Measurements from ENCODE around the gene CASS4.
A peak's percentile ranks its signal among the peaks of the same experiment; 100 is the strongest.

Gene CASS4

DNA sequence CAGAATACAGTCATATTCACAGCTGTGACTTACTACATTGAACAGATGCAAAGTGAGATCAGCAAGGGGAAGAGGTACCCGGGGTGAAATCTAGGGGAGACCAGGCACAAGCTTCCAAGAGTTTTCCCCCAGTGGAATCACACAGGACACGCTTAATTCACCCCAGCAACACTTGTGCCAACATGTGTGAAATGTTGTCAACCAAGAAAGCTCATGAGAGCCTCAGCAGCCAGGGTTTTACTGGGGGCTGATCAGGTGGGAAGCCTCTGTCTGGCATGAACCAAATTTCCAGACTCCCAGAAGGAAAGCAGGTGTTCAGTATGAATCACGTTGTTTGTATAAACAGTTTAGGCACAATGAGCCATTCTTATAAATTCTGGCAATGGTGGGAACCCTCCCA lies 49.5 kb downstream of the CASS4 start:
- H3K27me3 ChIP-seq (ENCODE audit: control insufficient read depth, insufficient read depth, low read length), result peaks cover 1% of the 10 kb centered on the region; the same call in 1 of the 2 replicates
- H3K9me3 ChIP-seq (ENCODE audit: control insufficient read depth, insufficient read depth, low read length), result no peaks in the 10 kb centered on the region
- H3K4me3 ChIP-seq (ENCODE audit: low read length), result no peak overlapping the region
- no peak for DNase-seq (ENCODE audit: low read depth, low spot score)
- no peak overlapping the region for H3K27ac ChIP-seq (ENCODE audit: low read length)
- no peaks in the 10 kb centered on the region for H3K36me3 ChIP-seq (ENCODE audit: control insufficient read depth, insufficient read depth, low read length)
- no CpG with 5 or more reads among the region's 3 CpGs for WGBS (ENCODE audit: insufficient coverage, insufficient read length)
- no peaks in the 10 kb centered on the region for H3K4me1 ChIP-seq (ENCODE audit: control insufficient read depth, insufficient read depth, low read length)

DNA sequence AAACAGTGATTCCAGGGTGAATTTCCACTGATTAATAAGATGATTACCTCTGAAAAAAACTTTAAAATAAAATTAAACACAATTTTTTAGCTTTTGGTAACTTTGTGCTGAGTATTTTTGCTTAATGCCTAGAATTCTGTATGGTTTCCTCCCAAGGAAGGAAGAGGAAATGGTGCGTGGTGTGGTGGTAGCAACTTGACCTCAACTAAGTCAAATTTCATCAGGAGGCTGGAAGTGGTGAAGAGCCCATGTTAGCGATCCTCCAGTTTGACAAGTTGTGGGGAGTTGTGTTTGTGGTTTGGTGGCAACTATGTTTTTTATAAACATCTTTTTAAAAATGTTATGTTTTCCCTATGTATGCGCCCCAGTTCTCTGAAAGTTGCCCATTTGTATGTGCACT lies 51.4 kb downstream of the CASS4 start:
- no peaks in the 10 kb centered on the region for H3K36me3 ChIP-seq (ENCODE audit: control insufficient read depth, insufficient read depth, low read length)
- H3K27me3 ChIP-seq (ENCODE audit: control insufficient read depth, insufficient read depth, low read length), result 0 out of 2 replicates have a peak, but pooled peaks cover 1% of the 10 kb centered on the region
- no peak for DNase-seq (ENCODE audit: low read depth, low spot score)
- no peak overlapping the region for H3K4me3 ChIP-seq (ENCODE audit: low read length)
- WGBS (ENCODE audit: insufficient coverage, insufficient read length), result no CpG with 5 or more reads among the region's 3 CpGs
- no peaks in the 10 kb centered on the region for H3K4me1 ChIP-seq (ENCODE audit: control insufficient read depth, insufficient read depth, low read length)
- H3K9me3 ChIP-seq (ENCODE audit: control insufficient read depth, insufficient read depth, low read length), result no peaks in the 10 kb centered on the region
- no peak overlapping the region for H3K27ac ChIP-seq (ENCODE audit: low read length)

DNA sequence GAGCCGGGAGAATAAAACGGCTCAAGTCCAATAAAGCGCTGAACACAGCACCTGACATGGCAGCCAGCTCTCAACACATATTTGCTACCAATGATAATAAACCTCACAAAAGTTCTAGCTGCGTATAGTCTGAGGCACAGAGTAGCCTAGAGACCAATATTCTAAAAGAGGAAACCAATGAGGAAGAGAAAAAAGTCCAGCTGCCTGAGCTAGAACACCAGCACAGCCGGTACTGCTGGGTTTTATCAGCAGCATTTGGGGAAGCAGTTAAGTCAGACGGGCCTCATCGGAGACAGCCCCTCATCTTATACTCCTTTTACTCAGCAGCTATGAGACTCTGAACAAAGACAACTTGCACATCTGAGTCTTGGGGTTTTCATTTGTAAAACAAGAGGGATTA lies 53.9 kb downstream of the CASS4 start:
- Histone ChIP-seq H3K4me1 (ENCODE audit: control insufficient read depth, insufficient read depth, low read length) (no peaks in the 10 kb centered on the region), H3K4me3 (ENCODE audit: low read length) (no peak overlapping the region), H3K27me3 (ENCODE audit: control insufficient read depth, insufficient read depth, low read length) (0 out of 2 replicates have a peak, but pooled peaks cover 1% of the 10 kb centered on the region), H3K9me3 (ENCODE audit: control insufficient read depth, insufficient read depth, low read length) (no peaks in the 10 kb centered on the region), H3K36me3 (ENCODE audit: control insufficient read depth, insufficient read depth, low read length) (no peaks in the 10 kb centered on the region), H3K27ac (ENCODE audit: low read length) (no peak overlapping the region)
- no CpG with 5 or more reads among the region's 7 CpGs for WGBS (ENCODE audit: insufficient coverage, insufficient read length)
- DNase-seq (ENCODE audit: low read depth, low spot score), result no peak

DNA sequence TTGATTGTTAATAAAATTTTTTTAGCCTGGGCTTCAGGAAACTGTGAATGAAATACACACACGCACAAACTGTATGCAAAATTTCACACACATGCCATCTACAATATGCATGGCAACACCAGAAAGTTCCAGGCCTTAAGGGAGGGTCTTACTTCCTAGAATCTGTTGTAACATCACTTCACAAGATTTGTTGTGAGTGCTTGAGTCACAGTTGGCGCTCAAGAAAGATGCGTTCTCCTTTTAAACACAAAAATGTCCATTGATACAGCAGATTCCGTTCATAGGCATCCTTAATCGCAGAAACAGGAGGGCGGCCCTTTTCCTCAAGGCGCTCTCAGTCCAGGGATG lies 55.9 kb downstream of the CASS4 start:
- H3K4me1 ChIP-seq (ENCODE audit: control insufficient read depth, insufficient read depth, low read length), result no peaks in the 10 kb centered on the region
- H3K27ac ChIP-seq (ENCODE audit: low read length), result no peak overlapping the region
- no CpG with 5 or more reads among the region's 7 CpGs for WGBS (ENCODE audit: insufficient coverage, insufficient read length)
- no peak for DNase-seq (ENCODE audit: low read depth, low spot score)
- H3K9me3 ChIP-seq (ENCODE audit: control insufficient read depth, insufficient read depth, low read length), result no peaks in the 10 kb centered on the region
- no peaks in the 10 kb centered on the region for H3K27me3 ChIP-seq (ENCODE audit: control insufficient read depth, insufficient read depth, low read length)
- H3K4me3 ChIP-seq (ENCODE audit: low read length), result peak overlapping the region; percentile 71; the same call in 1 of the 2 replicates
- H3K36me3 ChIP-seq (ENCODE audit: control insufficient read depth, insufficient read depth, low read length), result no peaks in the 10 kb centered on the region

DNA sequence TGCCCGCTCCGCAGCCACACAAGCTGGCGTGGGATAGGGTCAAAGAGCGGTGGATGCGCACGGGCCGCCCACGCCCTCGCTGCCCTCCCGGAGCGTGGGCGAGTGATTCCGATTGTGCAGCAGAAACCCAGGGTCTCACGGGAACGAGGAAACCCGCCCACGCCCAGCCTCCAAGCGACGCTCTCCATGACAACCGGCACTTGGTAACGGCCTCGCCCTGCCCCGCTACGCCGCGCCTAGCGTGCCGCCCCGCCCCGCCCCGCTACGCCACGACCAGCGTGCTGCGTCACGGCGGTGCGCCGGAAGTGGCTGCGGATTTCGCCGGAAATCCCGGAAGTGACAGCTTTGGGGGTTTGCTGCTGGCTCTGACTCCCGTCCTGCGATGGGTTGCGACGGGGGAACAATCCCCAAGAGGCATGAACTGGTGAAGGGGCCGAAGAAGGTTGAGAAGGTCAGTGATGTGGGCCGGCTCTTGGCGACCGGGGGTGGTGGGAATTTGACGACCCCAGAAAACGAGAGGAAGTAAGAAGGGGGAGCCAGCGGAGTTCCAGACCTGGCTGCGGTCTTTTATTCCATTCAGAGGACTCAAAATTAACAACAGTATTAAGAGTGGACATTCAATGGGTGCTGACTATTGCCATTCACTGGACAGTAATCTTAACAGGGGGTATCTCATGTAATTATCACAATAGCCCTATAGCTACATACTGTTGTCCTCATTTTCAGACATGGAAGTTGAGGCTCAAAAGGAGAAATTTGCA lies 56.4 kb downstream of the CASS4 start, which contains the start of gene RTF2:
RTF2 (plus strand) TSS at position 312 of the 761 bp plus-strand sequence; CDS start at position 383, 71 bp downstream.
- Histone ChIP-seq H3K9me3 (ENCODE audit: control insufficient read depth, insufficient read depth, low read length) (no peaks in the 10 kb centered on the region), H3K36me3 (ENCODE audit: control insufficient read depth, insufficient read depth, low read length) (0 out of 2 replicates have a peak, but pooled peaks cover 2% of the 10 kb centered on the region), H3K4me3 (ENCODE audit: low read length) (peak within 1 kb of the TSS; percentile 71), H3K27me3 (ENCODE audit: control insufficient read depth, insufficient read depth, low read length) (no peaks in the 10 kb centered on the region), H3K4me1 (ENCODE audit: control insufficient read depth, insufficient read depth, low read length) (no peaks in the 10 kb centered on the region), H3K27ac (ENCODE audit: low read length) (no peak within 1 kb of the TSS)
- DNase-seq (ENCODE audit: low read depth, low spot score), result peak; percentile 81
- WGBS (ENCODE audit: insufficient coverage, insufficient read length), result no CpG with 5 or more reads among the region's 55 CpGs

DNA sequence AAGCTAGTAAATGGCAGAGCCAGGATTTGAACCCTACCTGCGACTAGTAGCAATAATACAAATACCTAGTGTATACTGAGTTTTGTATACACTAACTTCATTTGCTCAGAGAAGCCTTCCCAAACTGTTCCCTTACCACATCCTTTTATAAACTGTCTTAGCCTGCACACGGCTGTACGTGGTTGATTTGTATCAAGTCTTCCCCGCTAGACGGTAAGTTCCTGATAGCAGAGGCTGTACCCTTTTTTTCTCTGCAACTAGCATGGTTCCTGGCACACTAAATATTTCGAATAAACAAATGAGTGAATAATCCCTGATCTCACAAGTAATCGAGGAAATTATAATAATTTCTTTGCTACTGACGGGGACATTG lies 57.0 kb downstream of the CASS4 start:
- H3K9me3 ChIP-seq (ENCODE audit: control insufficient read depth, insufficient read depth, low read length), result no peaks in the 10 kb centered on the region
- no CpG with 5 or more reads among the region's 8 CpGs for WGBS (ENCODE audit: insufficient coverage, insufficient read length)
- H3K4me3 ChIP-seq (ENCODE audit: low read length), result peak overlapping the region; percentile 71; the same call in 1 of the 2 replicates
- no peaks in the 10 kb centered on the region for H3K27me3 ChIP-seq (ENCODE audit: control insufficient read depth, insufficient read depth, low read length)
- H3K36me3 ChIP-seq (ENCODE audit: control insufficient read depth, insufficient read depth, low read length), result 0 out of 2 replicates have a peak, but pooled peaks cover 6% of the 10 kb centered on the region
- DNase-seq (ENCODE audit: low read depth, low spot score), result no peak
- H3K4me1 ChIP-seq (ENCODE audit: control insufficient read depth, insufficient read depth, low read length), result no peaks in the 10 kb centered on the region
- H3K27ac ChIP-seq (ENCODE audit: low read length), result no peak overlapping the region

DNA sequence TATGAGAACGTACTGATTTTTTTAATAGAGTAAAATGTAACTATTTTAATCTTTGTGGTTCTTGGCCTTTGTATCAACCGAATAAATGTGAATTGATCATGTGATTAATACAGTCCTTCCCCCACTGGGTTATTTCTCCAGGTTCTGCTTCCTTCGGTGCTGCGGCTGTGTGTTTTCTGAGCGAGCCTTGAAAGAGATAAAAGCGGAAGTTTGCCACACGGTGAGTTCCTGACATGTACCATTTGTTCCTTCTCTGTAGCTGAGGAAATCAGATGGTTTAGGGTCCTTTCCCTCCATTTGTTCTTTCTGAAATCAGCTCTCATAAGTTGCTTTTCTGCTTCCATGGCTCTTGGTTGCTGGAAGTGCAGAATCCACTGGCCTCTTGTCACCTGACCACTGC lies 71.9 kb downstream of the CASS4 start:
- DNase-seq (ENCODE audit: low read depth, low spot score), result no peak
- no peak overlapping the region for H3K4me3 ChIP-seq (ENCODE audit: low read length)
- peaks cover 10% of the 10 kb centered on the region for H3K36me3 ChIP-seq (ENCODE audit: control insufficient read depth, insufficient read depth, low read length)
- no peaks in the 10 kb centered on the region for H3K9me3 ChIP-seq (ENCODE audit: control insufficient read depth, insufficient read depth, low read length)
- no peak overlapping the region for H3K27ac ChIP-seq (ENCODE audit: low read length)
- H3K4me1 ChIP-seq (ENCODE audit: control insufficient read depth, insufficient read depth, low read length), result no peaks in the 10 kb centered on the region
- H3K27me3 ChIP-seq (ENCODE audit: control insufficient read depth, insufficient read depth, low read length), result no peaks in the 10 kb centered on the region
- no CpG with 5 or more reads among the region's 7 CpGs for WGBS (ENCODE audit: insufficient coverage, insufficient read length)

DNA sequence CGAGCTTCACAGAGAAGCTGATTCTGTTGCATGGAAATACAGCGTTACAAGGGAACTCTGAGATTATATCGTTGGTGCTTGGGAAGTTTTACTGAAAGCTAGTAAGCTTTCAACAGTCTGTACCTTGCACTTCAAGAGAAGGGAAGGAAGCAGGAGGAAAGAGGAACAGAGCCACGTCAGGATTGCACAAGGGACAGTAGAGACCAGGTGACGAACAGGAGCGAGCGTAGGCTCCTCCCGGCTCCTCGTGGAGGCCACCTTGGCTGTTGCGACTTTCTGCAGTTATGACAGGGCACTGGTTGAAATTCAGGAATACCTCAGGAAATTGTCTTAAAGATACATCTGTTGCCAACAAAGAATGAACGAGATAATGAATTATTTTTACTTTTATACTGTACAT lies 75.2 kb downstream of the CASS4 start:
- no CpG with 5 or more reads among the region's 11 CpGs for WGBS (ENCODE audit: insufficient coverage, insufficient read length)
- no peak overlapping the region for H3K4me3 ChIP-seq (ENCODE audit: low read length)
- H3K27ac ChIP-seq (ENCODE audit: low read length), result no peak overlapping the region
- DNase-seq (ENCODE audit: low read depth, low spot score), result no peak
- no peaks in the 10 kb centered on the region for H3K9me3 ChIP-seq (ENCODE audit: control insufficient read depth, insufficient read depth, low read length)
- H3K36me3 ChIP-seq (ENCODE audit: control insufficient read depth, insufficient read depth, low read length), result peaks cover 10% of the 10 kb centered on the region
- H3K4me1 ChIP-seq (ENCODE audit: control insufficient read depth, insufficient read depth, low read length), result no peaks in the 10 kb centered on the region
- H3K27me3 ChIP-seq (ENCODE audit: control insufficient read depth, insufficient read depth, low read length), result no peaks in the 10 kb centered on the region

DNA sequence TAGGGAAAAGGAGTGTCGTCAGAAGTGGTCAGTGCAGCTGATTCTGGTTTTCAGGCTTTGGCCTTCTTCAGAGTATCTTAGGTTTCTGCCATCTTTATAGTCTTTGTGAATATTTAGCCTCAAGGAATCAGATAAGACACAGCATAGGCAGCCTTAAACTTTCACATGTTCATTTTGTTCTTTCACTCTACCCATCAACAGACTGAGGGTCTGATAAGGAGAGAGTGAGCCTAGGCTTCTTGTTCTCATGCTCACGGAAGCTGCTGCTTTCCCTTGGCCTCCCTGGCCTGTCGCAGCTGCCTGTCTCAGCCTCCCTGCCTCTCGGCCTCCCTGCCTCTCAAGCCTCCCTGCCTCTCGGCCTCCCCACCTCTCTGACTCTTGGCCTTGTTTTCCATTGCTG lies 76.5 kb downstream of the CASS4 start:
- H3K4me1 ChIP-seq (ENCODE audit: control insufficient read depth, insufficient read depth, low read length), result no peaks in the 10 kb centered on the region
- H3K27me3 ChIP-seq (ENCODE audit: control insufficient read depth, insufficient read depth, low read length), result no peaks in the 10 kb centered on the region
- H3K9me3 ChIP-seq (ENCODE audit: control insufficient read depth, insufficient read depth, low read length), result no peaks in the 10 kb centered on the region
- peaks cover 10% of the 10 kb centered on the region for H3K36me3 ChIP-seq (ENCODE audit: control insufficient read depth, insufficient read depth, low read length)
- H3K4me3 ChIP-seq (ENCODE audit: low read length), result no peak overlapping the region
- WGBS (ENCODE audit: insufficient coverage, insufficient read length), result no CpG with 5 or more reads among the region's 5 CpGs
- H3K27ac ChIP-seq (ENCODE audit: low read length), result no peak overlapping the region
- DNase-seq (ENCODE audit: low read depth, low spot score), result no peak

DNA sequence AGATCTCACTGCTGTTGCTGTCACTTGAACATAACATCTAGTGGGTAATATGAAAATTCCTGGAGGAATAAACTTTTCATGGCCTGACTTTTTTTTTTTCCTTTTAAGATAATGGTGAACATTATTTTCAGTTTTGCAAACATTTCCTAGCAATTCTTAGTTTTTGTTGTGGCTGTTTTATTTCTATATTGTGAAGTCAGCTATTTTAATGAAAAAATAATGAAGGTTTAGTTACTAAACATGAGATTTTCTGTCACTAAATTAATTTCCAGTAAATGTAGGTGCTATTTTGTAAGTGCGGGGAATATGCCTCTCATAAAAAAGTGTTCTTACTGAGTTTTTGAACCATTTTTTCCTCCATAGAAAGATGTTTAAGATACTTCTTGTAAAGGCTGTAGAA lies 89.1 kb downstream of the CASS4 start:
- no peak for DNase-seq (ENCODE audit: low read depth, low spot score)
- Histone ChIP-seq H3K4me1 (ENCODE audit: control insufficient read depth, insufficient read depth, low read length) (no peaks in the 10 kb centered on the region), H3K4me3 (ENCODE audit: low read length) (no peak overlapping the region), H3K9me3 (ENCODE audit: control insufficient read depth, insufficient read depth, low read length) (no peaks in the 10 kb centered on the region), H3K36me3 (ENCODE audit: control insufficient read depth, insufficient read depth, low read length) (no peaks in the 10 kb centered on the region), H3K27ac (ENCODE audit: low read length) (no peak overlapping the region), H3K27me3 (ENCODE audit: control insufficient read depth, insufficient read depth, low read length) (no peaks in the 10 kb centered on the region)
- WGBS (ENCODE audit: insufficient coverage, insufficient read length), result no CpG with 5 or more reads among the region's 1 CpG

DNA sequence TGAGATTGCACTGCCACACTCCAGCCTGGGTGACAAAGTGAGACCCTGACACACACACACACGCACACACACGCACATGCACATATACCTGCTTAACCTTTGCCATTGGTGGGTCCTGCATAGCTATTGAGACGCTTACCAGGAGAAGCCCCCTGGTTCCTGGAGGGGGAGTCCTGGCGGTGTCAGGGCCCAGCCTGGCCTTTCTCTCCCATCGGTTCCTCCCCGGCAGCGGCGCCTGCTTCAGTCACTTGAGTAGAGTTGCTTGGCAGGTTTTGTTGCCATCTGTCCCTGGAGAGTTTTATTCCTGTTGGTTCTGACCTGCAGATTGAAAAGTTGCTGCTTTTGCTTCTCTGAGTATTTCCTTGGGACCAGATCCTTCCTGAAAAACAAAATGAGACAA lies 91.9 kb downstream of the CASS4 start:
- DNase-seq (ENCODE audit: low read depth, low spot score), result no peak
- Histone ChIP-seq H3K27me3 (ENCODE audit: control insufficient read depth, insufficient read depth, low read length) (no peaks in the 10 kb centered on the region), H3K36me3 (ENCODE audit: control insufficient read depth, insufficient read depth, low read length) (no peaks in the 10 kb centered on the region), H3K27ac (ENCODE audit: low read length) (no peak overlapping the region), H3K4me1 (ENCODE audit: control insufficient read depth, insufficient read depth, low read length) (no peaks in the 10 kb centered on the region), H3K9me3 (ENCODE audit: control insufficient read depth, insufficient read depth, low read length) (no peaks in the 10 kb centered on the region), H3K4me3 (ENCODE audit: low read length) (no peak overlapping the region)
- WGBS (ENCODE audit: insufficient coverage, insufficient read length), result no CpG with 5 or more reads among the region's 8 CpGs

Measured in iPS DF 6.9 (cell line).